ENCODE results near the gene TSG101. TPM values are rescaled to one million over a fixed set of nuclear protein-coding genes. Genes with fewer than 3 reads are reported as not detected.

TSG101 gene
- total RNA-seq, 1 experiment from 2014 or later = 46.9 TPM

DNA sequence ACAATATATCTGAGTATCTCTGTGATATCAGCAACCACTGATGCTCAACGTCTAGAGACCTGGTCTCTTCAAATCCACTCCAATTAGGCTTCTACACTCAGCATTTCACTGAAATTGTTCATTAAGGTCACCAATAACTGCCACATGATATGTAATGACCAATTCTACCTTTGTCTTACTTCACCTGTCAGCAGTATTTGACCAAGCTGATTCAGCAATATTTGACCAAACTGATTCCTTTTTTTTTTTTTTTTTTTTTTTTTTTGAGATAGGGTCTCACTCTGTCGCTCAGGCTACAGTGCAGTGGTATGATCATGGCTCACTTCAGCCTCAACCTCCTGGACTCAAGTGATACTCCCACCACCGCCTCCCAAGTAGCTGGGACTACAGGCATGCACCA is 5.6 kb downstream of the TSG101 start:
- Histone ChIP-seq H3K79me2 (ENCODE audit: low read length) (peaks cover 40% of the 10 kb centered on the region), H4K20me1 (ENCODE audit: low read length) (0 out of 2 replicates have a peak, but pooled peaks cover 6% of the 10 kb centered on the region), H3K4me2 (ENCODE audit: low read length) (no peak overlapping the region), H3K9me3 (ENCODE audit: low read length) (no peaks in the 10 kb centered on the region), H3K27me3 (ENCODE audit: low read length) (no peaks in the 10 kb centered on the region), H3K4me1 (ENCODE audit: insufficient read depth, low read length) (peaks cover 14% of the 10 kb centered on the region; the same call in 1 of the 2 replicates), H3K9ac (ENCODE audit: low read length) (no peak overlapping the region), H3F3A (ENCODE audit: low read length, unreplicated experiment) (no peaks in the 10 kb centered on the region), H3K9me2 (replicated peaks; ENCODE audit: low read length) (no peaks in the 10 kb centered on the region), H3K4me3 (ENCODE audit: low read length) (no peak overlapping the region), H3K27ac (ENCODE audit: low read length) (no peak overlapping the region), H3K36me3 (ENCODE audit: low read depth, low read length) (no peaks in the 10 kb centered on the region), H2AFZ (ENCODE audit: low read length) (no peak overlapping the region)
- BruUV-seq (replicated peaks) = no TSS peak
- POLR2A ChIA-PET (ENCODE audit: unreplicated experiment) = no interaction called here
- CTCF ChIA-PET = no interaction called here
- ATAC-seq (no peak), DNase-seq (no peak)
- intact Hi-C loops (cut with micrococcal nuclease) = loop anchor here (10.0 kb wide), 1 partner anchor 276 kb away; the partner anchor contains the start of gene SAA2
- TF ChIP-seq EZH2 (IDR thresholded peaks at IDR 0.05; ENCODE audit: low read length, unreplicated experiment) = no peak
- TF ChIP-seq, protein P1, sequence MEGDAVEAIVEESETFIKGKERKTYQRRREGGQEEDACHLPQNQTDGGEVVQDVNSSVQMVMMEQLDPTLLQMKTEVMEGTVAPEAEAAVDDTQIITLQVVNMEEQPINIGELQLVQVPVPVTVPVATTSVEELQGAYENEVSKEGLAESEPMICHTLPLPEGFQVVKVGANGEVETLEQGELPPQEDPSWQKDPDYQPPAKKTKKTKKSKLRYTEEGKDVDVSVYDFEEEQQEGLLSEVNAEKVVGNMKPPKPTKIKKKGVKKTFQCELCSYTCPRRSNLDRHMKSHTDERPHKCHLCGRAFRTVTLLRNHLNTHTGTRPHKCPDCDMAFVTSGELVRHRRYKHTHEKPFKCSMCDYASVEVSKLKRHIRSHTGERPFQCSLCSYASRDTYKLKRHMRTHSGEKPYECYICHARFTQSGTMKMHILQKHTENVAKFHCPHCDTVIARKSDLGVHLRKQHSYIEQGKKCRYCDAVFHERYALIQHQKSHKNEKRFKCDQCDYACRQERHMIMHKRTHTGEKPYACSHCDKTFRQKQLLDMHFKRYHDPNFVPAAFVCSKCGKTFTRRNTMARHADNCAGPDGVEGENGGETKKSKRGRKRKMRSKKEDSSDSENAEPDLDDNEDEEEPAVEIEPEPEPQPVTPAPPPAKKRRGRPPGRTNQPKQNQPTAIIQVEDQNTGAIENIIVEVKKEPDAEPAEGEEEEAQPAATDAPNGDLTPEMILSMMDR (conservative IDR thresholded peaks at IDR 0.05; ENCODE audit: low read depth, low read length) = no peak
- no peak for TF ChIP-seq EZH2phosphoT487 (IDR thresholded peaks at IDR 0.05; ENCODE audit: borderline replicate concordance, low read length)

DNA sequence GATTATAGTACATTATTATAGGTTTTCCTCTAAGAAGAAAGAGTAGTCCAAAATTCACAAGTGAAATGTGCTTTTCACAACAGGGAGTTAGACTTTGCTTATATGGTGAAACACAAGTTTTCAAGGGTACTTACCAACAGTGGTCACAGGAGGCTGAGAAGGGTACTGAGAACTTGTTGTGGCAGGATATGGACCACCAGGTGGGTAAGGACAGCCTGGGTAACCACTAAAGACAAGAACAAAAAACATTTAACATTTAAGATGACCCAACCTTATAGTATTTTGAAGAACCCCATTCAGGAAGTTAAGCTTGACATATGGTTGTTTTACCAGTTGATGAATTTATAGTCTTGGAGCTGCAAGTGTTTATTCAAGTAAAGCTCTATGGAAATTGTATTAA is 24.4 kb downstream of the TSG101 start:
- Histone ChIP-seq H3K9me2 (replicated peaks; ENCODE audit: low read length) (no peaks in the 10 kb centered on the region), H3K27ac (ENCODE audit: low read length) (no peak overlapping the region), H3F3A (ENCODE audit: low read length, unreplicated experiment) (no peaks in the 10 kb centered on the region), H3K4me3 (ENCODE audit: low read length) (no peak overlapping the region), H3K27me3 (ENCODE audit: low read length) (no peaks in the 10 kb centered on the region), H3K79me2 (ENCODE audit: low read length) (no peaks in the 10 kb centered on the region), H2AFZ (ENCODE audit: low read length) (no peak overlapping the region), H3K9ac (ENCODE audit: low read length) (no peak overlapping the region), H3K4me1 (ENCODE audit: insufficient read depth, low read length) (no peaks in the 10 kb centered on the region), H3K36me3 (ENCODE audit: low read depth, low read length) (peaks cover 18% of the 10 kb centered on the region; the same call in 1 of the 2 replicates), H4K20me1 (ENCODE audit: low read length) (no peaks in the 10 kb centered on the region), H3K9me3 (ENCODE audit: low read length) (no peaks in the 10 kb centered on the region), H3K4me2 (ENCODE audit: low read length) (no peak overlapping the region)
- intact Hi-C loops (cut with micrococcal nuclease) = no loop called here
- CTCF ChIA-PET = no interaction called here
- POLR2A ChIA-PET (ENCODE audit: unreplicated experiment) = no interaction called here
- ATAC-seq = no peak
- no peak for DNase-seq
- no TSS peak for BruUV-seq (replicated peaks)
- TF ChIP-seq, protein P1 (conservative IDR thresholded peaks at IDR 0.05; ENCODE audit: low read depth, low read length) = no peak
- no peak for TF ChIP-seq EZH2 (IDR thresholded peaks at IDR 0.05; ENCODE audit: low read length, unreplicated experiment)
- TF ChIP-seq EZH2phosphoT487 (IDR thresholded peaks at IDR 0.05; ENCODE audit: borderline replicate concordance, low read length) = no peak

DNA sequence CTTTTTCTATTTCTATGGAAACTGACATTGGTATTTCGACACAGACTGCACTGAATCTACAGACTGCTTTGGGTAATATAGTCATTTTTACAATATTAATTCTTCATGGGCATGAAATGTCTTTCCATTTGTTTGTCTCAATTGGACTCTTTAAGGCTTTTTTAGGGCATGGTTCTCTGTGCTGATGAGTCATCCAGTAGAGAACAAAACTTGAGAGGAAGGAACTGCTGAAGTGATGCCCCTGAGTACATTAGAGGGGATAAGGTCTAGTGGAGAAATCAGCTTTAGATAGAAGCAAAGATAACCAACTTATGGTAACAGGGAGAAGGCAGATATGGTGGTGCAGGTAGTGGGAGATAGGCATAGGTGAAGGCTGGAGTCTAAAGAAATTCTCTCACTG is 25.1 kb downstream of the TSG101 start:
- no peak for TF ChIP-seq EZH2 (IDR thresholded peaks at IDR 0.05; ENCODE audit: low read length, unreplicated experiment)
- TF ChIP-seq, protein P1 (conservative IDR thresholded peaks at IDR 0.05; ENCODE audit: low read depth, low read length) = no peak
- TF ChIP-seq EZH2phosphoT487 (IDR thresholded peaks at IDR 0.05; ENCODE audit: borderline replicate concordance, low read length) = no peak
- H3K4me2 ChIP-seq (ENCODE audit: low read length) = no peak overlapping the region
- no peak overlapping the region for H3K27ac ChIP-seq (ENCODE audit: low read length)
- BruUV-seq (replicated peaks) = no TSS peak
- no peaks in the 10 kb centered on the region for H3K4me1 ChIP-seq (ENCODE audit: insufficient read depth, low read length)
- H3K9me3 ChIP-seq (ENCODE audit: low read length) = no peaks in the 10 kb centered on the region
- ATAC-seq = no peak
- H3K9me2 ChIP-seq (replicated peaks; ENCODE audit: low read length) = no peaks in the 10 kb centered on the region
- CTCF ChIA-PET = no interaction called here
- H3K4me3 ChIP-seq (ENCODE audit: low read length) = no peak overlapping the region
- no peaks in the 10 kb centered on the region for H3K27me3 ChIP-seq (ENCODE audit: low read length)
- no peaks in the 10 kb centered on the region for H3F3A ChIP-seq (ENCODE audit: low read length, unreplicated experiment)
- intact Hi-C loops (cut with micrococcal nuclease) = no loop called here
- DNase-seq = no peak
- no peak overlapping the region for H3K9ac ChIP-seq (ENCODE audit: low read length)
- H3K79me2 ChIP-seq (ENCODE audit: low read length) = no peaks in the 10 kb centered on the region
- no peaks in the 10 kb centered on the region for H4K20me1 ChIP-seq (ENCODE audit: low read length)
- POLR2A ChIA-PET (ENCODE audit: unreplicated experiment) = no interaction called here
- H2AFZ ChIP-seq (ENCODE audit: low read length) = no peak overlapping the region
- H3K36me3 ChIP-seq (ENCODE audit: low read depth, low read length) = peaks cover 18% of the 10 kb centered on the region; the same call in 1 of the 2 replicates

Measured in PC-3 (cell line).